Measurements from ENCODE around the gene PNLIPRP3.
A peak's percentile ranks its signal among the peaks of the same experiment; 100 is the strongest.

GRCh38 chr10:116385994-116386809 lies 41.4 kb upstream of the PNLIPRP3 start:
- TF ChIP-seq, protein P1, sequence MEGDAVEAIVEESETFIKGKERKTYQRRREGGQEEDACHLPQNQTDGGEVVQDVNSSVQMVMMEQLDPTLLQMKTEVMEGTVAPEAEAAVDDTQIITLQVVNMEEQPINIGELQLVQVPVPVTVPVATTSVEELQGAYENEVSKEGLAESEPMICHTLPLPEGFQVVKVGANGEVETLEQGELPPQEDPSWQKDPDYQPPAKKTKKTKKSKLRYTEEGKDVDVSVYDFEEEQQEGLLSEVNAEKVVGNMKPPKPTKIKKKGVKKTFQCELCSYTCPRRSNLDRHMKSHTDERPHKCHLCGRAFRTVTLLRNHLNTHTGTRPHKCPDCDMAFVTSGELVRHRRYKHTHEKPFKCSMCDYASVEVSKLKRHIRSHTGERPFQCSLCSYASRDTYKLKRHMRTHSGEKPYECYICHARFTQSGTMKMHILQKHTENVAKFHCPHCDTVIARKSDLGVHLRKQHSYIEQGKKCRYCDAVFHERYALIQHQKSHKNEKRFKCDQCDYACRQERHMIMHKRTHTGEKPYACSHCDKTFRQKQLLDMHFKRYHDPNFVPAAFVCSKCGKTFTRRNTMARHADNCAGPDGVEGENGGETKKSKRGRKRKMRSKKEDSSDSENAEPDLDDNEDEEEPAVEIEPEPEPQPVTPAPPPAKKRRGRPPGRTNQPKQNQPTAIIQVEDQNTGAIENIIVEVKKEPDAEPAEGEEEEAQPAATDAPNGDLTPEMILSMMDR (IDR thresholded peaks at IDR 0.05): peak; percentile 37 to 53 (median 47)
- no peak for TF ChIP-seq POLR2A (IDR thresholded peaks at IDR 0.05)
- TF ChIP-seq POLR2AphosphoS5 (IDR thresholded peaks at IDR 0.05): no peak

All from transverse colon (tissue), 4 donors.